HG03439 (cell line): ENCODE results near the gene LAMA2.

ENCODE experiments used
- ATAC-seq: cut with Tn5 transposase; IDR thresholded peaks from one replicate; pipeline ENCODE4 v1.9.1; 2021; ENCODE audit warnings: mild to moderate bottlenecking, moderate library complexity; ENCODE audit not compliant: unreplicated experiment

LAMA2 gene

DNA sequence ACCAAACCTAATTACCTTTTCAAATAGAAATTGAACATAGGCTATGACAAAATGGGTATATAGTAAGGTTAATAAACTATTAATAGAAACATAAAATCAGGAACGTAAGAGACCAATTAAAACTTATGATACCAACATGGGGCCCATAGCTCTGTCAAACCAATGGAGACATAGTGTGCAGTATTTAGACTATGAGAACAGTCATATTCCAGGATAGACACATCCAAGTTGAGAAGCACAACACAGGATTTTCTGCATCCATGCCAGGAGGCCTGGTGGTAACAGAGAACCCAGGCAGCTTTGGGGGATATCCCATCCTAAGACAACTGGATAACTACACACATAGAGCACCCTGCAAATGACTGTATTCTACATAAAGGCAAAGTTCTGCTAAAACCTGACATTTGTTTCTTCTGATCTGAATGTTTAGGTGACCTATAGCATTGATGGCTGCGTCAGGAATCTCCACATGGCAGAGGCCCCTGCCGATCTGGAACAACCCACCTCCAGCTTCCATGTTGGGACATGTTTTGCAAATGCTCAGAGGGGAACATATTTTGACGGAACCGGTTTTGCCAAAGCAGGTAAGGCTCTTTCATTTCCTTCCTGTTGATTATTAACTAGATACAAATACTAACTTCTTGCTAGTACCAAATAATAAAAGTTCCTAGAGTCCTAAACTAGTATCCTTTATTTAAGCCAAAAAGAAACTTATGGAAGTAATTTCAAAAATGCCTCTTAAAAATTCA is 624.3 kb downstream of the LAMA2 start:
- ATAC-seq: no peak

- ATAC-seq: no peak
These were observed 624.9 kb downstream of the LAMA2 start for GRCh38 chr6:129507846-129508245.

GRCh38 chr6:129508477-129509145 is 625.7 kb downstream of the LAMA2 start:
- ATAC-seq: no peak

DNA sequence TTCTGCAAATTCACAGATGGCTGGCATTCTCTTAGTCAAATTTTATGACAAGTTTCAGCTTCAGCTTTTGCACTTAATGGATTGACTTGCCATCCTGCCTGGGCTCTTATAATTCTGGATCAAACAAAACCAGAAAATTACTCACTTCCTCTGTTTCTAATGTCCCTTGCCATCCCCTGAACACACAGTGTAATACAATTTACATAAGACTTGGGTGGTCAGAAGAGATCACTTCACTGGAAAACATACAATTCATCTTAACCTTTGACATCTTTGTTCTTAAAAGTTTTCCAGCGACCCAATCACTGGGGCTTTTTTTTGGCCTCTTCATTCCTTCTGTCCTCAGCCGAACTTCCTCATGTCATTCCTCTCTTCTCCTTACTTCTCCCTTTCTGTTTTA is 628.0 kb downstream of the LAMA2 start:
- no peak for ATAC-seq

- no peak for ATAC-seq
These were observed 630.5 kb downstream of the LAMA2 start for GRCh38 chr6:129513471-129513870.

DNA sequence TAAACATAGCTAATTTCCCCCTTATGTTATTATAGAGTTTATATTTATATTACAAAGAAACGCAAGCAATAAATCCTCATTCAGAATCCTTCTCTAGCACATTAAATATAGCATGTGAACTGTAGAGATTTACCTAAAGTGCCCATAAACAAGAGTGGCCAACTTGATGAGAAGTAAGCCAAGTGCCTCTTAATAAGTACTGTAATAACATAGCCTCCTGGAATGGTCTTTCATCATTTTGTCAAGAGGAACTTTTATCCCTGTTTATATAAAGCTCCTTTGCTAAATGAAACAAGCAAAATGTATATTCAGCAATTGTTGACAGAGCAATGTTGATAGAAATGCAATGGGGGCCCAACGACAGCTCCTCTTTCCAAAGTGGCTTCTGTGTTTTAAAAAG is 632.1 kb downstream of the LAMA2 start:
- ATAC-seq: no peak

DNA sequence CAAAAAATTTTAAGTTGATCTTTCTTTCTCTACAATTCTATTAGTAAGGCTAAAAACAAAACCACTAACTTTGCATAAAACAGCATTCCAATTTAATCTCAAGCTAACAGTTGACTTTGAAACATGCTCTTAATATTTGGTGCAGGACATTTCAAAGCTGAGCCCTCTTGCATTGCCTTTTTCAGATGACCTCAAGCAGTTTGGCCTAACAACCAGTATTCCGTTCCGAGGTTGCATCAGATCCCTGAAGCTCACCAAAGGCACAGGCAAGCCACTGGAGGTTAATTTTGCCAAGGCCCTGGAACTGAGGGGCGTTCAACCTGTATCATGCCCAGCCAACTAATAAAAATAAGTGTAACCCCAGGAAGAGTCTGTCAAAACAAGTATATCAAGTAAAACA is 633.1 kb downstream of the LAMA2 start:
- no peak for ATAC-seq

DNA sequence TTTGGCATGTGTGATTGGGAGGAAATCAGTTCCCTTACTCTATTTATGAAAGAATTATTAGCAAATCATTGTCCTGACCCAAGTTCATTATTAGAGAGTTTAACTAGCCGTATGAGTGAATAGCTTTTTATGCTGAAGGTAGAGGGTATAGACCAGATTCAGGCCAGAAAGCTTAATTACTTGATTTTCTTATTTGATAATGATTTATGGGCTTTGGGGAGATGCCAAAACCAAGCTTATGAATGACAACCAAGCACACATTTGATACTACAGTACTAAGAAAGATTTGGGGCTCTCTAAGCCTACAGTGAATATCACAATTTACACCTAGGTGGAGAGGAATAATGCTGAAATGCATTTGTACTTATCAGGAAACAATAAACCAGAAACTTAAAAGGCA is 633.8 kb downstream of the LAMA2 start:
- ATAC-seq: no peak

DNA sequence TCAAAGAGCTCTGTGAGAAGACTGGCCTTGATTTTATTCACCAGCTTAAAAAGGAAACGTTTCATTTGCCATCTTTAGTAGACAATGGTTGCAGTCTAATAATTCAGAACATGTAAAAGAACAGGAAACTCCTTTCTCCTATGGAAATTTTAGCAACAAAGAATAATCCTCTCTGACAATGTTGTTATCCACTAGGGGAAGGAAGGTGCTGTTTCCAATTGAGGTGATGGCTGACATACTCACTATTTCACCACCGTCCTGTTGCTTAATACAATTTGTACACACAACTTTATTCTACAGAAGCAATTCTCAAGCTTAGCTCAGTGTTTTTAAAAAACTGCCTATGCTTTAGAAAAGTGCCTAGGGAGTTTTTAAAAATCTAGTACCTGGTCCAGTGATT is 634.4 kb downstream of the LAMA2 start:
- no peak for ATAC-seq

DNA sequence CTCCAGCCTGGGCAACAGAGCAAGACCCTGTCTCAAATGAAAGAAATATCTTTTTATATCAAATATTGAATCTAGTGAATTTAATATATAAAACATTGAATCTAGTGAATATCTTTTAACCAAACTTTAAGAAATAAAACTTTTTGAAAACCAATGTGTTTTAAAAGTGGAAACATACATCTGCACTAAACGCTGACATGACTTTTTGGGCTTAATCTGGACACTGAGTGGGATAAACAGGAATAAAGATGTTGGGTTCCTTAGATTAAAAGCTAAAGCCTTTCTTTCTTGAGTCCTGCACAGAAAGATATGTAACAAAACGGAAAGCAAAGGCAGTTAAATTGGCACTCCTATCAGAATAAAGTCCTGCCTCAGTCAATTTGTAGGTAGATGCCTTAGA is 636.8 kb downstream of the LAMA2 start:
- ATAC-seq: no peak

DNA sequence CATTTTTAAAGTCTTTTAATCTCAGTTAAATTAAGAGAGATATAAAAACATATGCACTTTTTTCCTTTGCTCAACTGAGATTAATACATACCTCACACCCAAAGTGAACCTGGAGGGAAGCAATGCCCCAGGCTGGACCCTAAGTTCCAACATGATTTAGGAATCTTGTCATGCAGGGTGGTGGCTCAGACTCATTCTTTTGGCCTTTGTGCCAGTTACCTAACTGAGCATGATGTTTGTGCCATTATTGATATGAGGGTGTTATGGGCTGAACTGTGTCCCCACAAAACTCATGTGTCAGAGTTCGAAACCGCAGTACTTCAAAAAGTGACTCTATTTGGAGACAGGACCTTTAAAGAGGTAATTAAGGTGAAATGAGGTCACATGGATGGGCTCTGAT is 639.0 kb downstream of the LAMA2 start:
- no peak for ATAC-seq

- ATAC-seq: no peak
These were observed 640.9 kb downstream of the LAMA2 start for GRCh38 chr6:129523816-129524215.

DNA sequence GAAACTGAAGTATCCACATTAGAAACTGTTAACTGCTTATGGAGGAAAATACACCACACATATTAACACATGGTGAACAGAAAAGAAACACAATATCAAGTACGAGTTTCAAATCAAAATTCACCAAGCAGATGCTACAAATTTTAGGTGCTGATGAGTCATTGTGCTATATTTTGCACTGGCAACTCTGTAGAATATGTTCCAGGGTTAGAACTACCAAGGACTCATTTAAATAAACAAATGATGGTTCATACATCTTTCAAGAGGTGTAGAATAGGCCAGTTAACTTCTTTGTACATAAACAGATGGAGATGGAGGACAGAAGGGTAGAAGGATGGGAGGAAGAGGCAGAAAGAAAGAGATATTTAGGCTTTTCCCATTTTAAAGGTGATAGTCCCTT is 642.1 kb downstream of the LAMA2 start:
- ATAC-seq: no peak

- no peak for ATAC-seq
These were observed 652.0 kb downstream of the LAMA2 start for GRCh38 chr6:129534926-129535325.

GRCh38 chr6:129536271-129536670 is 653.3 kb downstream of the LAMA2 start:
- no peak for ATAC-seq

- no peak for ATAC-seq
These were observed 656.1 kb downstream of the LAMA2 start for GRCh38 chr6:129539032-129539431.

GRCh38 chr6:129542705-129543104 is 659.8 kb downstream of the LAMA2 start:
- ATAC-seq: no peak

DNA sequence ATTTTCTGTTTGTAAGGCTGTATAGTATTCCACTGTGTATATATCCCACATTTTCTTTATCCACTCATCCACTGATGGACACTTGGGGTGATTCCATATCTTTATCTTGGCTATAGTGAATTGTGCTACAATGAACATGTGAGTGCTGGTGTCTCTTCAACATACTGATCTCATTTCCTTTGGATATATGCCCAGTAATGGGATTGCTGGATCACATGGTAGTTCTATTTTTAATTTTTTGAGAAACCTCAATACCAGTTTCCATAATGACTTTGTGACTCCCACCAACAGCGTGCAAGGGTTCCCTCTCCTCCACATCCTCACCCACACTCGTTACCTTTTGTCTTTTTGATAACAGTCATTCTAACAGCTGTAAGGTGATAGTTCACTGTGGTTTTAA is 661.0 kb downstream of the LAMA2 start:
- no peak for ATAC-seq

GRCh38 chr6:129544892-129545612 is 662.1 kb downstream of the LAMA2 start:
- no peak for ATAC-seq

DNA sequence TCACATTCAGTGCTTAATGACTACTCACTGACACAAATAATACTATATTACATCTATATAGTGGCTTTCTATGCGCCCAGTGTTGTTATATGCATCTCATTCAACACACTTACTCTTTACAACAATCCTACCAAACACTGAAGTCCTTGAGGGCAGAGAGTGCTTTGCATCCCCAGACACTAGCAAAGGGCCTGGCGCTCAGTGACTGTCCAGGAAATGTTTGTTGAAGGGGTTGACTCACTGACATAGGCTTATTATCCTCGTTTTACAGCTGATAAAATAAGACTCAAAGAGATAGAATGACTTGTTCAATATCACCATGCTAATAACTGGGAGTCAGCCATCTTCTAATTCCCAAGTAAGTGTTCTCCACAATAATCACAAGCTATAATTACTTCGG is 663.8 kb downstream of the LAMA2 start:
- ATAC-seq: no peak

GRCh38 chr6:129551486-129551885 is 668.5 kb downstream of the LAMA2 start:
- ATAC-seq: no peak

- no peak for ATAC-seq
These were observed 669.5 kb downstream of the LAMA2 start for GRCh38 chr6:129552413-129552812.
